Thyroid gland (tissue), 4 donors: ENCODE results near the gene CLIC5.

Experiments used
- CTCF ChIP-seq, 6 experiments: fragments of 200-600 bp in 3 of 6; fragments of 450-650 bp in 3 of 6; sonication (generic) in 3 of 6; IDR thresholded peaks; one replicate each; pipeline ENCODE4 v1.5.1; 2016 to 2019; ENCODE audit warnings: antibody characterized with exemption in 6 of 6, mild to moderate bottlenecking in 2 of 6, inconsistent platforms in 1 of 6, moderate library complexity in 1 of 6
- POLR2A ChIP-seq, 2 donors: fragments of 450-650 bp; IDR thresholded peaks; one replicate each; pipeline ENCODE4 v1.6.1; 2017; ENCODE audit warnings: antibody characterized with exemption in 2 of 2, mild to moderate bottlenecking in 2 of 2, moderate library complexity in 1 of 2

GRCh38 chr6:45998524-45998923 is 17.1 kb downstream of the CLIC5 start:
- no peak for TF ChIP-seq POLR2A (IDR thresholded peaks at IDR 0.05)
- no peak for TF ChIP-seq CTCF (IDR thresholded peaks at IDR 0.05)
